Epithelial cell of proximal tubule (primary cell): Measurements from ENCODE around the gene MITF. TPM values are rescaled to one million over a fixed set of nuclear protein-coding genes. Genes with fewer than 3 reads are reported as not detected.
A peak's percentile ranks its signal among the peaks of the same experiment; 100 is the strongest.

Source experiments
- DNase-seq: peaks from one replicate; pipeline ENCODE4 v3.0.0-alpha.2; 2011; ENCODE audit warnings: low read depth
- H3K4me3 ChIP-seq: 2 replicates; pipeline ENCODE4 v1.5.1; 2011; ENCODE audit warnings: low read depth, mild to moderate bottlenecking, low read length
- total RNA-seq: library from RNA; depleted of rRNA; stranded (reverse); fragments of >200 nt; gene quantifications from 2 replicates; pipeline ENCODE4 v1.2.3, GENCODE V29; 2015
- TF ChIP-seq, protein P1 (sequence below): conservative IDR thresholded peaks from 2 replicates; pipeline ENCODE4 v1.5.1; 2012; ENCODE audit warnings: low read depth, mild to moderate bottlenecking, low read length

The MITF gene, protein sequence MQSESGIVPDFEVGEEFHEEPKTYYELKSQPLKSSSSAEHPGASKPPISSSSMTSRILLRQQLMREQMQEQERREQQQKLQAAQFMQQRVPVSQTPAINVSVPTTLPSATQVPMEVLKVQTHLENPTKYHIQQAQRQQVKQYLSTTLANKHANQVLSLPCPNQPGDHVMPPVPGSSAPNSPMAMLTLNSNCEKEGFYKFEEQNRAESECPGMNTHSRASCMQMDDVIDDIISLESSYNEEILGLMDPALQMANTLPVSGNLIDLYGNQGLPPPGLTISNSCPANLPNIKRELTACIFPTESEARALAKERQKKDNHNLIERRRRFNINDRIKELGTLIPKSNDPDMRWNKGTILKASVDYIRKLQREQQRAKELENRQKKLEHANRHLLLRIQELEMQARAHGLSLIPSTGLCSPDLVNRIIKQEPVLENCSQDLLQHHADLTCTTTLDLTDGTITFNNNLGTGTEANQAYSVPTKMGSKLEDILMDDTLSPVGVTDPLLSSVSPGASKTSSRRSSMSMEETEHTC
- total RNA-seq: 40.0 and 59.7 TPM in 2 replicates

DNA sequence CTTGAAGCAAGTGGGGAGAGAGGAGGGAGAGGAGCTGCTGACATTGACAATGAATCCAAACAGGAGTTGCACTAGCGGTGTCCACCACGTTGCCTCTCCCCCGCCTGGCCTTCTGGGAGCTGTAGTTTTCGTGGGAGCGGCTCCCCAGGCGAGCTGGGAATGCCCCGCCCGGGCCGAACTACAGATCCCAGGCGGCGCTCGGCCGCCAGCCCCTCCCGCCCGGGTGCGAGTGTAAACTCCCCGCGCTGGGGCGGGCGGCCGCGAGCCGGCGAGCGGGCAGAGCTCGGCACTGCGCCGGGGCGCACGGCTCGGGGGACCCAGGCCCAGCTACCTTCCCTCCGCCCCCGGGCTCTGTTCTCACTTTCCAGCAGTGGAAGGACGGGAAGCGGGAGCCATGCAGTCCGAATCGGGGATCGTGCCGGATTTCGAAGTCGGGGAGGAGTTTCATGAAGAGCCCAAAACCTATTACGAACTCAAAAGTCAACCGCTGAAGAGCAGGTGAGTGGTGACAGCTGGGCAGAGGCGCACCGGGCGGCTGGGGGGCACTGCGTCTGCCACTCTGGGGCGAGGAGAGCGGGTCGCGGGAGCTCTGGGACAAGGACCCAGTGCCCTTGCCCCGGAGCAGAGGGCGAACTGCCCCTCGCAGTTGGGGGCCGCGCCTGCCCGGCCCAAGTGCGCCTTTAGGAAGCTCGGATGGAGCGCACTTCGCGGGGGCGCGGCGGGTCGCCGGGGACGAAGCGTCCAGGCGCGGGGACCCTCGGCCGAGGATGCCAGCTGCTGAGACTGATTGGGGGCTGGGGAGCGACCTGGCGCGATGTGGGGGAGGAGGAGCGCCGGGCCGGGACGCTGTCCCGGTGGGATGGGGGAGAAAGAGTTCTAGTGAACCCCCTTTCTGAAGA lies at the start of gene MITF:
Gene MITF (plus strand): TSS at position 261 of the 899 bp plus-strand sequence. CDS start 134 bp downstream, at position 395.
- TF ChIP-seq, protein P1, sequence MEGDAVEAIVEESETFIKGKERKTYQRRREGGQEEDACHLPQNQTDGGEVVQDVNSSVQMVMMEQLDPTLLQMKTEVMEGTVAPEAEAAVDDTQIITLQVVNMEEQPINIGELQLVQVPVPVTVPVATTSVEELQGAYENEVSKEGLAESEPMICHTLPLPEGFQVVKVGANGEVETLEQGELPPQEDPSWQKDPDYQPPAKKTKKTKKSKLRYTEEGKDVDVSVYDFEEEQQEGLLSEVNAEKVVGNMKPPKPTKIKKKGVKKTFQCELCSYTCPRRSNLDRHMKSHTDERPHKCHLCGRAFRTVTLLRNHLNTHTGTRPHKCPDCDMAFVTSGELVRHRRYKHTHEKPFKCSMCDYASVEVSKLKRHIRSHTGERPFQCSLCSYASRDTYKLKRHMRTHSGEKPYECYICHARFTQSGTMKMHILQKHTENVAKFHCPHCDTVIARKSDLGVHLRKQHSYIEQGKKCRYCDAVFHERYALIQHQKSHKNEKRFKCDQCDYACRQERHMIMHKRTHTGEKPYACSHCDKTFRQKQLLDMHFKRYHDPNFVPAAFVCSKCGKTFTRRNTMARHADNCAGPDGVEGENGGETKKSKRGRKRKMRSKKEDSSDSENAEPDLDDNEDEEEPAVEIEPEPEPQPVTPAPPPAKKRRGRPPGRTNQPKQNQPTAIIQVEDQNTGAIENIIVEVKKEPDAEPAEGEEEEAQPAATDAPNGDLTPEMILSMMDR: no peak
- DNase-seq: no peak
- H3K4me3 ChIP-seq: peak within 1 kb of the TSS; percentile 90

DNA sequence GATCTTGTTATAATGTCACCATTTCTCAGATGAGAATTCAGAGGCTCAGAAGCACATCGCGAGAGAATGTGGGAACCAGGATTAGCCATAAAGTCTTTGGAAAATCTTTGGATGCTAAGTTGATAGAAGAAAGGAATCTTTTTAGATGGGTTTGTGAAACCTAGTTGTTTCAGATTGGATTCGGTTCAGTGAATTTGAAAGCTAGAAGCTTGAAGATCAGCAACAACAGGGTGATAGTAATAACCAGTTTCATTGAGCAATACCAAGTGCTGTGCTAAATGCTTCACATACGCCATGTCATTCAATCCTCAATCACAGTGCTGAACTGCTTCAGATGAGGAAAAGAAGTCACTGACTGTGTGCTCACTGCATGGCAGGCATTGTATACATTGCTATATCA lies 47.4 kb upstream of the MITF start:
- no peak overlapping the region for H3K4me3 ChIP-seq
- TF ChIP-seq, protein P1: no peak
- DNase-seq: peak; percentile 52

DNA sequence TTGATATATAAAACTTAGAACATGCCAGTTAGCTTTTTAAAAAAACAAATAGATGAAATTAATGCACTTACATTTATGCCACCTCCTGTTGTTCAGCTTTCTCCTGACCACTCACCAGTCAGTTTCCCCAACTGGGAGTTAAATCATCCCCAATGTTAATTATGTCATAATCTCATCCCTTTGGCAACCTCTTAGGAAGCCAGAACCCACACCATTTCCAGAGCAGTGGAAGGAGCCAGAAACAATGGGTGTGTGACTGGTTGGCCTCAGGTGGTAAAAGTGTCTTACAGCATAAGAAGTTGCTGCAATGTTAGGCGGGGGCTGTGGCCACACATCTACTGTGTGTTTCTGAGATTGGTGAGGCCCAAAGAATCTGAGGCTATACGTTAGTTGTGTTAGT lies 46.5 kb upstream of the MITF start:
- TF ChIP-seq, protein P1: no peak
- H3K4me3 ChIP-seq: no peak overlapping the region
- no peak for DNase-seq

DNA sequence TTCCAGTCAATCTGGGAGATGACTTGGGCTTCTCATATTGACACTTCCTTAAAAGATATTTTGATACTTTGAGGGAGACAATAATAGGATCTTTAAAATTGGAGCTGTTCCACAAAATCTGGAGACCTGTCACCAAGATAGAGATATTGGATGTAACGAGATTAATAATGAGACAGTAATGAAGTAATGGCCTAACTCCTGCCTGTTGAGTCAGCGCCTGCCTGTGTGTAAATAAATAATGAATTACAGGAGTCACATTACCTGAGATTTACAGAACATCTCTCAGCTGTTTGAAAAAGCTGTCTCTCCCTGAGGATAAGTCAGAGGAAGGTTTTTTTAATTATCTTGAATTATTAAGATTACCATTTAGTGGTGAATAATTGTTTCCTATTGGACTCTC lies 43.8 kb upstream of the MITF start:
- TF ChIP-seq, protein P1: no peak
- no peak overlapping the region for H3K4me3 ChIP-seq
- DNase-seq: no peak

DNA sequence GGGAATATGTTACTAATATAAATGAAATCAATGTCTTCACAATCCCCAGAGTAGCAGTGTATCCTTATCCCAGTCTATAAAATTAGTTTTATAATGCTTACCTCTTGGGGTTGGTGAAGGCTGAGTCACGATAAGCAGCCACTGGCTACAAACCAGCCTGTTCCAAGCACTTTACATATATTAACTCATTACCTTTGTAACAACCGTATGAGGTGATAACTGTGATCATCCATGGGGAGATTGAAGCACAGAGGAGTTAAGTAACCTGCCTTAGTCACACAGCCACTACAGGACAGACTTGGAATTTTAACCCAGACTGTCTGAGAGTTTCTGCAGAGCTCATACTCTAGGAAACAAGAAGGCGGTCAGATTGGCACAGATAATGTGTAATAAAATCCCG lies 43.3 kb upstream of the MITF start:
- no peak for DNase-seq
- no peak overlapping the region for H3K4me3 ChIP-seq
- TF ChIP-seq, protein P1: no peak

DNA sequence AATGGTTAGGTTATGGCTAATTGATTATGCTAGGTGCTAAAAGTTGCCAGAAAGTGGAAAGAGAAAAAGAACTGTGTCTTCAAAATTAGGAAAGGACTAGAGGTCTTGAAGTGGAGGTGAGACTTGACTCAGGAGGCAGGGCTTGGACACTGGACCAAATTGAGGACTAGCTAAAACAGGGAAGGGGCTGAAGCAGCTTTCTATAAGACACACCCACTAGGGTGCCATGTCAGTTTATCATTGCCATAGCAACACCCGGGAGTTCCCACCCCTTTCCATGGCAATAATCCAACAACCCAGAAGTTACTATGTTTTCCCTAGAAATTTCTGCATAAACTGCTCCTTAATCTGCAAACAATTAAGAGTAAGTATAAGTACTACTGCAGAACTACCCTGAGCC lies 42.9 kb upstream of the MITF start:
- TF ChIP-seq, protein P1: no peak
- DNase-seq: no peak
- H3K4me3 ChIP-seq: no peak overlapping the region
